GM21619 (cell line): ENCODE data around the gene AMFR.

Experiments
- ATAC-seq: cut with Tn5 transposase; IDR thresholded peaks from one replicate; pipeline ENCODE4 v1.9.1; 2021; ENCODE audit not compliant: unreplicated experiment

The AMFR gene

DNA sequence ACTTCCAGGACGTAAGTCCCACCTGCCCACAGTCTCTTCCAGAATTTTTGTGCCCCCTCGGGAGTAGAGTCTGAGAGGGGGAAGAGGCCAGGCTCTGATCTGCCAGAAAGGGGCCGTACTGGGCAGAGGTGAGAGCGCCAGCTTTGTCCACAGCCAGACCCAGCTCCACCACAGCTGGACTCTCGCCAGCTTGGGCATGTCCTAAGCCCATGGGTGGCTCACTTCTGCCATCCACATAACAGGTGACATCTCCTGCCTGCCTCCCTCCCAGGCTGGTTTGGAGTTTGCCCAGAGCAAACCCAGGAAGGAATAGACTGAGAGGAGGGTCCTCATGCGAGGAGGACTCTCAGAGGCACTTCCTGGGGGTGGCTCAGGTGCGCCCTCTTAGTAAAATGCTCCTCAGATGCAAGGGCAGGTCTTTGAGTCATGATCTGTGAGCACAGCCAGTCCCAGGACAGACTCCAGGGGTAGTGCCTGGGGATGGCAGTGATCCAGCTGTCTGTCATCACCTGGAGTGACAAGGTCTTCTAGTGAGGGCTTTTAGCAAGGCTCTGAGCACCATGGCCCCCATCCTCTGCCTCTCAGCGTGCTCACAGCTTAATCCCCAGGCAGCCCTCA lies 89.2 kb downstream of the AMFR start:
- no peak for ATAC-seq

DNA sequence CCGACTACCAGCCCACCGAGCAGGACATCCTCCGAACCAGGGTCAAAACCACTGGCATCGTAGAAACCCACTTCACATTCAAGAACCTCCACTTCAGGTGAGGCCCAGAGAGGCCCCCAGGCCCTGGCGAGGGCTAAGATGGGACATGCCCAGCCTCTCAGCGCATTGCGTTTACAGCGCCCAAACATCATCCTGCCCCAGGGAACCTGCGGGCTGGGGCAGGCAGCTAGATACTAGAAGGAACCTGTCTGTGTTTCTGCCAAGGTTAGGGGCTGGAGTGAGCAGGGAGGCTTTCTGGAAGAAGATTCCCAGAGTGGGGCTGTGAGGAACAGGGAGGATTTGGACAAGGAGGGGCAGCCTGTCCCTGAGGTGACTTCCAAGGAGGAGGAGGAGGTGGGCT lies 90.6 kb downstream of the AMFR start:
- ATAC-seq: no peak

DNA sequence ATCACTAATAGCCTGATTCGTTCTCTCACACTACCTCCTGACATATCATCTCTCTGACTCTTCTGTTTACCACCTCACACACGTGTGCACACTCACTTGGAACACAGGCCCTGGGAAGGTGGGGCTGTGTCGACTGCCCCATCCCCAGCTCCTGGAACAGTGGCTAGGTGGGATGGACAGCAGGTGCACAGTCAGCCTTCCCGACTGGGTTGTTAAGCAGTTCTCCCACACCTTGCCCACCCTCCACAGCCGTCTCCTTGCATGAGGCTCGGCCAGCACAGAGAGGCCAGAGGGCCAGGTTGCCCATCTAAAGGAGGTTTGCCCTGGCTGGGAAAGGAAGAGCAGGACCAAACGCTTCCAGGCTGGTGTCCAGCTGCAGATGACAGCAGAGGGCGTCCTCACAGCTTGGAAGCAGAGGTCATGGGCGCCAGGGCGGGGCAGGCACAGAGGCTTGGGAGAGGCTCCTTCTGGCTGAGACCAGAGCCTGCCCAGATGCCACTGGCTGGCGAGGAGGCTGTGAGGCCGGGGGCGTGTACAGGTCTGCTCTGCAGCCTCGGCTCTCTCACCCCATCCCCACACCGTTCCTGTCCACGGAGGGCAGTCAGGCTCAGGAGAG lies 92.8 kb downstream of the AMFR start:
- no peak for ATAC-seq

DNA sequence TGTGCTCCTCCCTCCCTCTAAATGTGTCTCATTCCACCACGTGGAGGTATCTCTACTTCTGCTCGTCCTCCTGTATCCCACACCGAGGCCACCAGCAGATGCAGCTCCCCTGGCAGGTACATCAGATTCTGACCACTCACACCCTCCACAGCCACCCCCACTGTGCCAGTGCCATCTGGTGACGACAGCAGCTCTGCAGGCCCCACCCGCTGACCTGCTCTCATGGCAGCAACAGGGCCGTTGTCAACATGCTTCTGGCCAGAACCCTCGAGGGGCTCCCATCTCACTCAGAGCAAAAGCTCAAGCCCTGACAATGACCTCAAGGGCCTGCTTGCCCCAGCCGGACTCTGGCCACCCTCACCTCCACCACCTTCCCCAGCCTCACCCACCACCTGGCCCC lies 93.4 kb downstream of the AMFR start:
- no peak for ATAC-seq

DNA sequence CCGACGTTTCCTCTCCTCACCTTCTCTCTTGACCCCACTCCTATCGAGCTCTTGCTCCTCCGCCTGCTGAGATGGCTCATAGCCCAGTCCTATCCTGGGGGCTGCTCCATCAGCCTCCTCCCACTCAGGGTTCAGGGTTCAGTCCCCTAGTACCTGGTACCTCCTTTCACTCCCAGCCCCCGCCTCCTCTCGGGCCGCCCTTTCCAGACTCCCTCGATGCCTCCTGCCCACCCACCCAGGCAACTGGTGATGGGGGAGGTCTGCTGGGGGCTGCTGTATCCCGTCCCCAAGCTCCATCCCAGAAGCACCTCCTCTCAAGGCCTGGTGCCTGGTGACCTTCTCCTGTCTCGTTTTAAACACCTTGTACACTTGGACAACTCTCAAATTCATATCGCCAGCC lies 93.9 kb downstream of the AMFR start:
- ATAC-seq: no peak

DNA sequence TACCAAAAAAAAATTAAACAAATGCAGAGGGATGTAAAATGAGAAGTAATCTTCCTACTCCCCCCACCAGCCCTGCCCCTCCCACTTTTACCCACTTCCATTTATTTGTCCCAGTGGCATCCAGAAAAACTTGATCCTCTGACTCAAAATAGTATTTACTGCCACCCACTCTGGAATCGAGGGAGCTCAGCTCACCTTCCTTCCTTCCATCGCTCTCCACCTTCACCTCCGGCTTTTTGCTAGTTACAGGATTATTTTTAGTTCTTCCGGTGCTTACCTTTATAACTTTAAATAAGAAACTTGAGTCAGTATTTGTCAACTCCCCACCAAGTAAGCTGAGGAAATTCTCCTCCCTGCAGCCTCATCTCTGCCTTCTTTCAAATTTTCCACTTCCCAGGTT lies 94.9 kb downstream of the AMFR start:
- no peak for ATAC-seq

DNA sequence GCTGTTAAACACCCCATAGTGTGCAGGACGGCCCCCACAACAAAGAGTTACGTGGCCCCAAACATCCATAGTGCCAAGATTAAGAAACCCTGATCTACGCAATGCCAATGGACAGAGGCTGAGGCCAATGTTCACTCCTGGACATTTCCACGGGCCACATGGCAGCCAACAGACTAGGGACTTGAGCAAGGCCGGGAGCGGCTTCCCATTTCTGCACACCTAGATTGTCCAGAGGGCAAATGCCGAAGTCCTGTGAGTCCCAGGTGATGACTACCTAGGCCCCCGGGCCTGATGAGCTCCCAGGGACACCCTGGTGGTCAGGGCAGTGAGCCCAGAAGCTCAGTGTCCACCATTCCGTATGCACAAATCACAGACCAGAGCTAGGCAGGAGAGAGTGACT lies 95.5 kb downstream of the AMFR start:
- ATAC-seq: no peak

DNA sequence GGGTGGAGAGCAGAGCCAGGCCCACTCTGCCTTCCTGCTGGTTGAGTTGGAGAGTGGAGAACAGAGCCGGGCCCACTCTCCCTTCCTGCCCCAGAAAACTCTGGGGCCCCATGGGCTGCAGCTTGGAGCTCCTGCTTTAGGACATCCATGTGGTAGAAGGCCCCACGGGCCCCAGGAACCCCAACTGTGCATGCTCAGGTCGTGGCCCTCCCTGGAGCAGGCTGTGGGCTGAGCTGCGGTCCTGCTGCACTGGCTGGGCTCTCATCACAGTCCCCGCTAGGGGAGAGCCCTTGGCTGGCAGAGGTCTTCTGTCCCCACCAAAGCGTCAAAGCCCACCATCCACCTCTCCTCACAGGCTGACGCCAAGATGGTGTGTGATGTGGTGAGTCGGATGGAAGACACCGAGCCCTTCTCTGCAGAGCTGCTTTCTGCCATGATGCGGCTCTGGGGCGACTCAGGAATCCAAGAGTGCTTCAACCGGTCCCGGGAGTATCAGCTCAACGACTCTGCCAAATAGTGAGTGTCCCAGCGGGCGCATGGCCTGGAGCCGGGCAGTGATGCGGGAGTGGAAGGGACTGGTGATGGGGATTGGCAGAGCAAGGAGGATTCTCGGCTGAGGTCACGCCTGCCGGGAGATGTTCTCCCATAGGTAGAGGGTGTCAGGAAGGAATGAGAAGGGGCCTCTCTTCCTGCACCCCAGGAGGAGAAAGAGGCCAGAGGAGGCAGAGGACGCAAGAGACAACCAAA lies 96.9 kb downstream of the AMFR start:
- ATAC-seq: no peak

DNA sequence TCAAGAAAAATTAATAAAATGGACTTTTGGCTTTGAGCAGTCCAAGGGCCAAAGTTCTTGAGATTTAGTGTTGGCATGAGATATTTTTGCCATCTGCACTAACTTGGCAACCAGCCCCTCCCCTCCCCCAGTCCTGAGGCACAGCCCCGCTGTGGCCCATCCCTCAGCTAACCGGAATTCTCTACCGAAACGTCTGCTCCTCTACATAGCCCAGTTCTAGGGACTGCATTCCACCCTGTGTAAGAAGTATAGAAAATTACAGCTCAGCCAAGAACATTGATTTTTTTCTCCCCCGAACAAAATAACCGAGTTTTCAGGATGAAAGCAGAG lies 97.5 kb downstream of the AMFR start:
- no peak for ATAC-seq

DNA sequence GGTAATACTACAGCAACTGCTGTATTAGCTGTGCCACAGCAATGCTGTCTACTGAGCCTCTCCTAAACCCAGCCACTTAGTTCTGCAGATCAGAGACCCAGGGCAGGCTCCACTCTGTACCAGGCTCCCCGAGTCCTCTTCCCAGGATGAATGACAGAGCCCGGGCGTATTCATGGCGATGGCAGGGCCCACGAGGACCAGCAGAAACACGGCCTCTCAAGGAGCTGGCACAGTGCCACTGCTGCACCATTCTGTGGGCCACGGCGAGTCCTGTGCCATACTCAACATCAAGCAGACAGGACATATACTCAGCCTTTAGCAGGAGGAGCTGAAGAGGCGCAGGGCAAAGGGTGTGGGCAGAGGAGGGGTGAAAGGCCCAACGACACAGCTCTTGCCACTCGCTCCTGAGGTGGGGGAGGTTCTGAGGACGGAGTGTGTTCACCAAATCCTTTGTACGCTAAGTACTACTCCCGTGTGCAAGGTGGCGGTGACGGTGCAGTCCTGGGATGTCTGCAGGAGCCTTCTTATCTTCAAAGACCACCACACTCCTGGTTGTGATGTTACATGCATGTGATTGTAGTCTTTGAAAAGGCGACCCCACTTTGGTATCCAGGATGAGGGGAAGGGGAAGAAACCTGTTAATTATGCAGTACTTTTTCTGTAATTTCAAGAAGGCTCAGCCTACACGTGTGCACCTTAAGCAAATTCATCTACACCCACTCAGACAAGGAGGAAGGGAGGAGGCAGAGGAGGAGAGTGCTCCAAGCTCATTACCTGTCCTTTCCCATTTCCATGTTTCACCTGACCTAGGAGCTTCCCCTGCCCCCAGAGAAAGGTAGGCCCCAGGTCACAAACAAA lies 98.0 kb downstream of the AMFR start:
- no peak for ATAC-seq

DNA sequence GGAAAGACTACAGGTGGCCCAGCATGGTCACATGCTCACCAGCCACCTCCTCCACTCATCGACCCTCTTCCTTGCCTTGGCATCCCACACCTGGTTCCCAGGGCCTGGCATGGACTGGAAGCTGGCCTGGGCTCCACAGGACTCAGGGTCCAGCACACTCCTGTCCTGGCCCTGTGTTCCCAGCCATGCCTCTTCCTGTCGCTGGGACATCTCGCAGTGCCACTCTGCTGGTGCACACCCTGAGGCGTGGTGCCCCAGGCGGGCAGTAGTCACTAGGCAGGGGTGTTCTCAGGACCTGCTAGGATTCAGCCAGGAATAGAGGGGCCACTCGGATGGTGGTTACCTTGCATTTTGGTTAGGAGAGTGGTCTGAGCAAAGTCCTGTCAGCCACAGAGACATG lies 99.4 kb downstream of the AMFR start:
- ATAC-seq: no peak

DNA sequence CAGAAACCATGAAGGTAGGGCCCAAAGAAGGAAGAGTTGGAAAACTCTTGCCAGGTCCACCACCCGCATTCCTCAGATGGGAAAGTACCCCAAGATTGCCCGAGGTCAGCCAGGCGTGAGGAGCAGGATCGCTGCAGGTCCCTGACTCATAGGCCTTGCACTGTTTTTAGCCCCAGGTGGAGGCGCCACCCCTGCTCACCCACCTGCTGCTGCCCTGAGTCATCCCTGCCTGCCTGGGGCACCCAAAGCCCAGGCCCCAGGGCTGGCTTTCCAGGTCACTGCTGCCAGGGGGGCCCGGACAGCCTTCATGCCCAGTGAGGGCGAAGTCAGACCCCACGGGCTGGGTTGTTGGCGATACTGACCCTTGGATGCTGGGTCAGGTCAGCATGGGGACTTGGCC lies 100.9 kb downstream of the AMFR start:
- ATAC-seq: no peak

DNA sequence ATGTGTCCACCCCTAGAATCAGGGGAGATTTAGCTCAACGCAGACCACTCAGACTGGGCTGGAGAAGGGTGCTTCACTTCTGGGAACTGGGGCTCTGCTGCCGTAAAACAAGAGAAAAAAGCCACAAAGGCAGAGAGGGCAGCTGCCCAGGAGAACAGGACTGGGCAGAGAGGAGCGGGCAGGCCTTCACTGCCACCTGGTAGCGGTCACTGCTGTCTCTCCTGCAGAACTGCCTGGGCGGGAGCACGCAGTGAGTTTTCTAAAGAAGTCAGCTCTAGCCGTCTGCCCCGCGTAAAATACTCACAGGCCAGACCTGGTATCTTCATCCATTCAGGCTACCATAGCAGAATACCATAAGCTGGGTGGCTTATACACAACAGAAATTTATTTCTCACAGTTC lies 103.8 kb downstream of the AMFR start:
- no peak for ATAC-seq

DNA sequence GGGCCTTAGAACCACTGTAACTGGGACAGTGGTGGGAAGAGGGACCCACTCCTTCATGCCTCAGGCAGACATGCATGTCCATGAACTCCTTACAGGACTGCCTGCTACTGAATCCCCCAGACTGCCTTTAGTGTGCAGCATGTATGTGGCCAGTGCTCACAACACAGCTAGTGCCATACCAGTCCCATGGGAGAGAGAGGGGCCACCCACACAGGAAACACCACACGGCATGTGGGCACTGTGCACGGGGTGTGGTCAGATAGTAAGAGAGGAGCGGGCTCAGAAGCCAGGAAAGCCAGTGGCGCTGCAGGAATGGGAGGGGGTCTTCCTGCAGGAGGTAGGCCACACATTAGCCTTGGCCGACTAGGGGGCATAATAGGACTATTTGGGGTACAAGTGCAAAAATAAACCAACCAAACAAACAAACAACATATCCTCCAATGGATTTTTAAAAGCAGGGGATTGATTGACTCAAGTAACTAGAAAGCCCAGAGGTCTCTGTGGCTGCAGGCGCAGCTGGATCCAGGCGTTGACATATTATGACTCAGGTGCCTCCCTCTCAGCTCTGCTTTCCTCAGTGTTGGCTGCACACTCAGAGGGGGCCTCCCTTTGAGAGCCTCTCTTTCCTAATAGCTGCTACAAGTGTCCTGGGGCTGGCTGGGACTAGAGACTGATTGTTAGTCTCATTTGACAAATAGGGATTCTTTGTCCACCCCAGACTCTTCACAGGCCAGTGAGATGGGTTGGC lies 104.4 kb downstream of the AMFR start:
- ATAC-seq: no peak

DNA sequence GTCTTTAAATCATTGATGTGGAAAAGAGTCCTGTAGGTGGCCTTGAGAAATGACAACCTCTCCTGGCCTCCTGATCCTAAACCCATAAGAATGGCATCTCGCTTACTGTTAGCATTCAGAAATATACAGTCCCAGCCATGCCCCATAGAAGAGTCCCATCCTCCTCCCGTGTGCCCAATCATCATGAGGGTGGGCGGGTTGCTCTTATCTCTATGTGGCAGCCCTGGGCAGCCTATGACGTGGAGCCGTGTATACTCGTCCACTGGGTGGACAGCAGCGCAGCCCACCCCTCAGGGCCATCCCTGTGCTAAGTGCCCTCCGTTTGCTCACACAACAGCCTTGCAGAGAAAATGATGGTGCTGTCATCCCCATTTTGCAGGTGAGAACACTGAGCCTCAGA lies 105.3 kb downstream of the AMFR start:
- no peak for ATAC-seq

DNA sequence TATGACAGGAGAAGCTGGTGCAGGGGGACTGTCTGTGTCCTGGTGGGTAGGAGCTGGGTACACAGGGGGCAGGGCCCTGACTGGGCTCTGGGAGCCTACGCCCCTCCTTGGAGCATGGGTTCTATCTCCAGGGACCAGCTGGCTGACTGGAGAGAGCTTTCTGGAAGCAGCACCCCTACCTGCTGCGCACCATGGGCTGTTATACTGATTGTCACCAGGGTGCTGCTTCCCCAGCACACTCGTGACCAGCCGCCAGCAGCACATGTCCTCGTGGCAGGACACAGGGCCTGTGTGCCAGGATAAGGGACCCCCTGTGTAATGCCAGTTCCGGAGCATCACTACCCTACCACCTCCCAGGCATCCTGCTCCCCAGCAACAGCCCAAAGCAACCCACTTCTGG lies 106.0 kb downstream of the AMFR start:
- no peak for ATAC-seq

DNA sequence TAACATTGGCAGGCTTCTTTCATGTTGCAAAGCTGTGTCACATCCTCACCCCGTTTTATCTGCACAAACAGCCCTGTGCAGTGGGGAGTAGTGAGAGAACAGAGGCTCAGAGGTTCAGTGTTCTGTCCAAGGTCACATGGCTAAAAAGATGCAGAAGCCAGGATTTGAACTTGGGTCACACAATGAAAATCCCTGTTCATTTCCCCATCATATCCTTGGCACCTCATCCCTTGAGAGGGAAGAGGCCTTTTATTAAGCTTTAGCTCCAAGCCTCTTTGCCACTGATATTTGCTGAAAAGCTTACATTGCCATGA lies 106.6 kb downstream of the AMFR start:
- no peak for ATAC-seq

DNA sequence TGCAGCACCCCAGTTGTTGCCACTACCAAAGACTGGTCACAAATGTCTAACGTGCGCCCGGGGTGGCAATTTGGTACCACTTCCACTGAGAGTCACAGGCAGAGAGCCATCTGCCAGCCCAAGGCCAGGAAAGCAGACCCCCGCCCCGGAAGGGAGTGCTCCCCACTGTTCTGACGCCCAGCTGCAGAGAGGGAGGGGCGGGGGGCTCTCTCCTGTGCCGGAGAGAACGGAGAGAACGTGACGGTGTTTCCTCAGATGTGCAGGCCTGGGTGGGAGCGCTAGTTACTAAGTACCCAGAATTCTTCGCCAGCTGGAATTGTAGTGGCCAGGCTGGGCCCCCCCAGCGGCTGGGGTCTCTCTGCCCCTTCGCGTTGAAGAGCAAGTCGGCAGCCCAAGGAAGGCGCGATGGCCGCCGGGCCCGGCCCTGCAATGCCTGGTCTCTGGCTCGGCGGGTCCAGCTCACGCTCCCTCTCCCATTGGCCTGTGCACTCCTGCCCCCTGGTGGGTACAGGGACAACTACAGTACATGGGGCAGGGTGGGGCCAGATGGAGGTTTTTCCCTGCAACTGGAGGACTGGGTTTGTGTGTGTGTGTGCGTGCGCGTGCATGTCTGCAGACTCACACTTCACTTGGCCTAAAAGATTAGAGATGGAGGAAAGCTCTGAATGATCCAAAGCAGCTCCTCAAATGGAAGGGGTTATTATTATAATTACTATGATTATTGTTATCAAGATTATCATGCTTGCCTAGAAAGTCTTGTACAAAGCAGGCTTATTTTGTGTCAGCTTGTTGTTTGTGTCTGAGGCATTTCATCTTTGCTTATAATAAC lies 107.1 kb downstream of the AMFR start:
- peak; percentile 91 for ATAC-seq

DNA sequence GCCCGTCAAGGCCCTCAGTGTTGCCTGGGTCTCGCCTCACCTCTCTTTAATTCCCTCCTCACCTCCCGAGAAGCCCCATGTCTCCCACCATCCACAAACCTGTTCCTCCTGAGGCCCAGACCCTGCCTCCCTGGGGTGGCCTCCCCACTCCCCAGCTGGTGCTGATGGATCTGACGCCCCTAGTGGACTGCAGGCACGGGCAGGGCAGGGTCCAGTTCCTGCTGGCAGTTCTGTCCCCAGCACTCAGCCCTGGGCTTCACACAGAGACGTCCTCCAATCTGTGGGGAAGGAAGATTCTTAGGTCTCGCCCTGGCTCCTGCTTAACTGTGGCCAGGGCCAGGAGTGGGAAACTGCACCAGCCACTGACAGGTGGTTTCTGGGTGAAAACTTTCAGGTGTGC lies 108.8 kb downstream of the AMFR start:
- no peak for ATAC-seq

DNA sequence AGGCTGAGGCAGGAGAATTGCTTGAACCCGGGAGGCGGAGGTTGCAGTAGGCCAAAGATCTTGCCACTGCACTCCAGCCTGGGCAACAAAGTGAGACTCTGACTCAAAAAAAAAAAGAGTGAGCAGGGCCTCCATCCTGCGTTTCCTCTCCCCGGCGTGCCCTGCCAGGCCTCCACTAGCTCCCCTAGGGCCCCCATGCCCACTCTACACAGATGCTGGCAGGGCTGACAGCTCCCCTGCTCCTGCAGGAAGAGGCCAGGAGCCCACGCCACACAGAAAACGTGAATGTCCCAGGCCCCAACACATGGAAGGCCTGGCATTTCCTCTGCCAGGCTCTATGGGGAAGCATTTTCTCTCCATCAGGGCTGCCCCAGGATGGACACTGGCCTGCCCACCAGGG lies 109.4 kb downstream of the AMFR start:
- ATAC-seq: no peak
